Measurements from ENCODE around the gene MIF4GD.

Gene MIF4GD

GRCh38 chr17:75231071-75231470 lies 40.0 kb downstream of the MIF4GD start:
- DNase-seq, result no peak

GRCh38 chr17:75228847-75229246 lies 42.2 kb downstream of the MIF4GD start:
- no peak for DNase-seq

GRCh38 chr17:75228305-75228704 lies 42.7 kb downstream of the MIF4GD start:
- no peak for DNase-seq

- DNase-seq, result no peak
Measured at GRCh38 chr17:75227729-75228128, 43.3 kb downstream of the MIF4GD start.

DNA sequence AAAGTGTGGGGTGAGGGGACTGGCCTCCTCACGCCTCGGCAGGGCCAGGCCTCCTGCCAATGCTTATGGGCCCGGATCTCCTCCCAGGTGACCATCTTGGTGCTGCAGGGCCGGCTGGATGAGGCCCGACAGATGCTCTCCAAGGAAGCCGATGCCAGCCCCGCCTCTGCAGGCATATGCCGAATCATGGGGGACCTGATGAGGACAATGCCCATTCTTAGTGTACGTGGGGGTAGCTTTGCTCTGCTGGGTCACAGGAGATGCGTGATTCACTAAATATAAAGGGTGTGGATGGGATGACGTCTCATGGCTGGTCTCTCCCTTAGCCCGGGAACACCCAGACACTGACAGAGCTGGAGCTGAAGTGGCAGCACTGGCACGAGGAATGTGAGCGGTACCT lies 46.0 kb downstream of the MIF4GD start:
- no peak for DNase-seq

- no peak for DNase-seq
Measured at GRCh38 chr17:75219815-75220214, 51.2 kb downstream of the MIF4GD start.

DNA sequence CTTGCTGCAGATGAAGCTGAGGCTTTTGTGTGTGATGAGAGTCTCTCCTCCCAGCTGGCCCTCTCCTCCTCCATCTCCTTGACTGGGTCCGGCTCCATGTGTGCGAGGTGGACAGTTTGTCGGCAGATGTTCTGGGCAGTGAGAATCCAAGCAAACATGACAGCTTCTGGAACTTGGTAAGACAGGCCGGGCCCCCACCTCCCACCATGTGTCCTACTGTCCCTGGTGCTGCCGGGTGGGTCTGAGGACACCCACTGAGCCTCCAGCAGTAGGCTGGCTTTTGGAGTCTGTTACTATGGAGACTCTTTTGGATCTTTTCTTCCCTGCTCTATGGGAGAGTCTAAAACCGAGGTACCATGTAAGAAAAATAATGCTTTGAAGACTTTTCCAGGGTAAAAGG lies 52.9 kb downstream of the MIF4GD start:
- DNase-seq, result no peak

Data from stimulated activated CD4-positive, alpha-beta T cell treated with anti-CD3 and anti-CD28 coated beads, Interleukin-2, amount 100 ng/mL, for 48 hours (primary cell).